Vagina (tissue), 2 donors: ENCODE data around the gene SMARCAL1.

Experiments used
- POLR2A ChIP-seq, 2 donors: fragments of 450-650 bp; IDR thresholded peaks; one replicate each; pipeline ENCODE4 v1.6.1; 2017; ENCODE audit warnings: antibody characterized with exemption in 2 of 2, mild to moderate bottlenecking in 2 of 2, moderate library complexity in 2 of 2
- POLR2AphosphoS5 ChIP-seq, 2 donors: sonication (generic); formaldehyde crosslinking; IDR thresholded peaks; one replicate each; pipeline ENCODE4 v1.9.0; 2017; ENCODE audit warnings: antibody characterized with exemption in 2 of 2, mild to moderate bottlenecking in 2 of 2, low read depth in 1 of 2; ENCODE audit not compliant: insufficient read depth in 1 of 2
- TF ChIP-seq, protein P1 (sequence below), 3 experiments: fragments of 450-650 bp in 2 of 3; fragments of 200-600 bp in 1 of 3; sonication (generic) in 1 of 3; IDR thresholded peaks; one replicate each; pipeline ENCODE4 v1.5.1; 2017 to 2019; ENCODE audit warnings: antibody characterized with exemption in 3 of 3, mild to moderate bottlenecking in 2 of 3, moderate library complexity in 2 of 3

DNA sequence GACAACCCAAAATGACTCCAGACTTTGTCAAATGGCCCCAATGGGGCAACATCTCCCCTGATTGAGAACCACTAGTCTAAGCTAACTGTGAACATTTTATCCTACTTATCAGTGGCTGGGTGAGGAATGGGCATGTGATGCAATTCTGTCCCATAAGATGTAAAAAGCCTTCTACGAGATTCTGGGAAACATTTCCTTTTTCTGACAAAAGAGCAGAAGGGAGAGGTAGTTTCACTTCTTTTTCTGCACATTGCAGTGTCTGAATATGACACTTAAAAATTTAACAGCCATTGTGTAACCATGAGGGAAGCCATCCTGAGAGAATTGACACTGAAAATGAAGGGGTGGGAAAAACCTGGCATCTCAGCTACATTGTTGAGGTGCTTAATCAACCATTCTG lies 22.7 kb upstream of the SMARCAL1 start:
- TF ChIP-seq, protein P1, sequence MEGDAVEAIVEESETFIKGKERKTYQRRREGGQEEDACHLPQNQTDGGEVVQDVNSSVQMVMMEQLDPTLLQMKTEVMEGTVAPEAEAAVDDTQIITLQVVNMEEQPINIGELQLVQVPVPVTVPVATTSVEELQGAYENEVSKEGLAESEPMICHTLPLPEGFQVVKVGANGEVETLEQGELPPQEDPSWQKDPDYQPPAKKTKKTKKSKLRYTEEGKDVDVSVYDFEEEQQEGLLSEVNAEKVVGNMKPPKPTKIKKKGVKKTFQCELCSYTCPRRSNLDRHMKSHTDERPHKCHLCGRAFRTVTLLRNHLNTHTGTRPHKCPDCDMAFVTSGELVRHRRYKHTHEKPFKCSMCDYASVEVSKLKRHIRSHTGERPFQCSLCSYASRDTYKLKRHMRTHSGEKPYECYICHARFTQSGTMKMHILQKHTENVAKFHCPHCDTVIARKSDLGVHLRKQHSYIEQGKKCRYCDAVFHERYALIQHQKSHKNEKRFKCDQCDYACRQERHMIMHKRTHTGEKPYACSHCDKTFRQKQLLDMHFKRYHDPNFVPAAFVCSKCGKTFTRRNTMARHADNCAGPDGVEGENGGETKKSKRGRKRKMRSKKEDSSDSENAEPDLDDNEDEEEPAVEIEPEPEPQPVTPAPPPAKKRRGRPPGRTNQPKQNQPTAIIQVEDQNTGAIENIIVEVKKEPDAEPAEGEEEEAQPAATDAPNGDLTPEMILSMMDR (IDR thresholded peaks at IDR 0.05) = no peak
- TF ChIP-seq POLR2A (IDR thresholded peaks at IDR 0.05) (no peak), POLR2AphosphoS5 (IDR thresholded peaks at IDR 0.05; ENCODE audit: insufficient read depth in 1 of 2, low read depth in 1 of 2) (no peak)
